Cardiac muscle cell (in vitro differentiated cells and primary cell): ENCODE data around the gene RBM47. TPM values are rescaled to one million over a fixed set of nuclear protein-coding genes. Genes with fewer than 3 reads are reported as not detected.
"Not testable (repeated sequence)": the region's sequence is repeated elsewhere in the genome, so short reads cannot be mapped to it uniquely, and the experiment has no call there.

Source experiments
- DNase-seq, 2 donors: peaks; one replicate each; pipeline versions ENCODE4 v3.0.0 to v3.0.0-alpha.2; 2010 to 2017; ENCODE audit warnings: low read depth in 1 of 2, low spot score in 1 of 2
- H3K27ac ChIP-seq: fragments of 200-600 bp; sonication (generic); 2 replicates; pipeline ENCODE4 v1.5.1; 2016
- H3K27me3 ChIP-seq: fragments of 200-600 bp; sonication (generic); 2 replicates; pipeline ENCODE4 v1.6.0; 2016; ENCODE audit warnings: control low read depth
- H3K36me3 ChIP-seq: fragments of 200-600 bp; sonication (generic); 2 replicates; pipeline ENCODE4 v1.5.1; 2016; ENCODE audit warnings: control low read depth
- H3K4me1 ChIP-seq: fragments of 200-600 bp; sonication (generic); 2 replicates; pipeline ENCODE4 v1.8.1; 2017; ENCODE audit warnings: low read depth, mild to moderate bottlenecking, mixed run types
- H3K4me3 ChIP-seq: fragments of 200-600 bp; sonication (generic); 2 replicates; pipeline ENCODE4 v1.5.1; 2016; ENCODE audit warnings: mild to moderate bottlenecking
- H3K9me3 ChIP-seq: fragments of 200-600 bp; sonication (generic); 2 replicates; pipeline ENCODE4 v1.5.1; 2017; ENCODE audit warnings: low read depth, mild to moderate bottlenecking, control low read depth
- polyA plus RNA-seq: library from polyadenylated mRNA; unstranded; fragments of >200 nt; fragmentation: Nextera tagmentation; extraction: Ambion mirVana; gene quantifications from 2 replicates; pipeline ENCODE4 v1.2.1, GENCODE V29; 2016
- total RNA-seq: library from RNA; depleted of rRNA; stranded (reverse); fragments of >200 nt; gene quantifications from 2 replicates; pipeline ENCODE4 v1.2.3, GENCODE V29; 2016
- TF ChIP-seq, protein P1 (sequence below): IDR thresholded peaks from 2 replicates; pipeline ENCODE4 v1.5.1; 2012; ENCODE audit warnings: low read depth, mild to moderate bottlenecking, low read length

Gene RBM47
- total and polyA plus RNA-seq, 2 experiments from 2014 or later = 1.1 to 1.4 TPM

DNA sequence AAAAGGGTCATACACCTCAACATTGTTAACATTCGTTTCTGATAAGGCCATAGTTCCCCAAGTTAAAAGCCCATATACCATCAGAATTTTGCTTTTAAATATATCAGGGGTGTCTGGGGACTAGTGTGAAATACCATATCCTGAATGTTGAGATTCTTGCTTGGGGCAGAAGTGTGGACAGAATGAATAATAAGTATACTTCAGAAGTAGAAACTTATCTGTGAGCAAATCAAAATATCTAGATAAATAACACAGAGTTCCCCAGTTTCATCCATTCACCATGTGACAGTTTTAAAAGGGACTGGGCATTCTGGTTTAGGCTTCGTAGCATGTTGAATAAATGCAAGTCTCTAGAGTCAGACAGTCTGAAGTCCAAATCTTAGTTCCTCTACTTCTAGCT is 184.0 kb downstream of the RBM47 start:
- Histone ChIP-seq H3K4me3 (no peak overlapping the region), H3K27me3 (no peaks in the 10 kb centered on the region), H3K27ac (no peak overlapping the region)

DNA sequence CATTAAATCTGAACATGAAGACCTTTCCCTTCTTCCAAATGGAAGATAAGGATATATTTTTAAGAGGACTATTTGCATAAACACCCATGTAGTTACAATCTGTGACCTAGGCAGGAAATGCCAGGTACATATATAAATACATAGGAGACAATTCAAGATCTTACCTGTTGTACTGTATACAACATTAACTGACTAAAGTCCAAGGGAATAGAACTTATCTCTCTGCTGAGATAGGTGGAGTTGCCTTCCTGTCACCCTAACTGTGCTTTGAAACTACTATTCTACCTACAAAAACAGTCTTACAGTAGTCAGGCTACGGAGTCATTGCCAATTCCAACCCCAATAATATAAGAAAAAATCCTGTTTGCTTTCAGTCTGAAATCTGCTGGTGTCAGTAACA is 188.2 kb downstream of the RBM47 start:
- Histone ChIP-seq H3K36me3 (no peaks in the 10 kb centered on the region), H3K4me3 (no peak overlapping the region), H3K27me3 (no peaks in the 10 kb centered on the region), H3K27ac (no peak overlapping the region), H3K4me1 (no peaks in the 10 kb centered on the region), H3K9me3 (no peaks in the 10 kb centered on the region)
- TF ChIP-seq, protein P1, sequence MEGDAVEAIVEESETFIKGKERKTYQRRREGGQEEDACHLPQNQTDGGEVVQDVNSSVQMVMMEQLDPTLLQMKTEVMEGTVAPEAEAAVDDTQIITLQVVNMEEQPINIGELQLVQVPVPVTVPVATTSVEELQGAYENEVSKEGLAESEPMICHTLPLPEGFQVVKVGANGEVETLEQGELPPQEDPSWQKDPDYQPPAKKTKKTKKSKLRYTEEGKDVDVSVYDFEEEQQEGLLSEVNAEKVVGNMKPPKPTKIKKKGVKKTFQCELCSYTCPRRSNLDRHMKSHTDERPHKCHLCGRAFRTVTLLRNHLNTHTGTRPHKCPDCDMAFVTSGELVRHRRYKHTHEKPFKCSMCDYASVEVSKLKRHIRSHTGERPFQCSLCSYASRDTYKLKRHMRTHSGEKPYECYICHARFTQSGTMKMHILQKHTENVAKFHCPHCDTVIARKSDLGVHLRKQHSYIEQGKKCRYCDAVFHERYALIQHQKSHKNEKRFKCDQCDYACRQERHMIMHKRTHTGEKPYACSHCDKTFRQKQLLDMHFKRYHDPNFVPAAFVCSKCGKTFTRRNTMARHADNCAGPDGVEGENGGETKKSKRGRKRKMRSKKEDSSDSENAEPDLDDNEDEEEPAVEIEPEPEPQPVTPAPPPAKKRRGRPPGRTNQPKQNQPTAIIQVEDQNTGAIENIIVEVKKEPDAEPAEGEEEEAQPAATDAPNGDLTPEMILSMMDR = no peak
- no peak for DNase-seq

More for the DNA sequence above, 184.0 kb downstream of the RBM47 start:
- H3K36me3 ChIP-seq = no peaks in the 10 kb centered on the region
- H3K9me3 ChIP-seq = no peaks in the 10 kb centered on the region
- no peaks in the 10 kb centered on the region for H3K4me1 ChIP-seq
- no peak for DNase-seq
- TF ChIP-seq, protein P1 = no peak

DNA sequence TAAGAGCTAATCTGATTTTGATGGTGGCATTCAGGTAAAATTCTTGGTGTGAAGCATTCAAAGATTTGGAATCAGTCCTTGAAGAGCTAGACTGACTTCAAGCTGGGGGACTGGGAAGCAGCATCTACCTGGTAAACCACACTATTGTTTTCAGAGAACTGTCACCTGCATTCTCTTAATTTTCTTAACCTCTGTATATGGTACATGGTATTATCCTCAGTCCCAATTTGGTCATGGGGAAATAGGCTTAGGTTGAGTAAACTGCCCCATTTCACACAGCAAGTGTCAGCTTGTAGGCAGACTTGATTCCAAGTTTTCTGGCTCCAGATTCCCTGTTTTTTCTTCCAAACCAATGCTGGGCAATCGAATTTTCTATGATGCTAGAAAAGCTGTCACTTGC is 190.1 kb downstream of the RBM47 start:
- Histone ChIP-seq H3K36me3 (no peaks in the 10 kb centered on the region), H3K27ac (no peak overlapping the region)
- no peak for DNase-seq

DNA sequence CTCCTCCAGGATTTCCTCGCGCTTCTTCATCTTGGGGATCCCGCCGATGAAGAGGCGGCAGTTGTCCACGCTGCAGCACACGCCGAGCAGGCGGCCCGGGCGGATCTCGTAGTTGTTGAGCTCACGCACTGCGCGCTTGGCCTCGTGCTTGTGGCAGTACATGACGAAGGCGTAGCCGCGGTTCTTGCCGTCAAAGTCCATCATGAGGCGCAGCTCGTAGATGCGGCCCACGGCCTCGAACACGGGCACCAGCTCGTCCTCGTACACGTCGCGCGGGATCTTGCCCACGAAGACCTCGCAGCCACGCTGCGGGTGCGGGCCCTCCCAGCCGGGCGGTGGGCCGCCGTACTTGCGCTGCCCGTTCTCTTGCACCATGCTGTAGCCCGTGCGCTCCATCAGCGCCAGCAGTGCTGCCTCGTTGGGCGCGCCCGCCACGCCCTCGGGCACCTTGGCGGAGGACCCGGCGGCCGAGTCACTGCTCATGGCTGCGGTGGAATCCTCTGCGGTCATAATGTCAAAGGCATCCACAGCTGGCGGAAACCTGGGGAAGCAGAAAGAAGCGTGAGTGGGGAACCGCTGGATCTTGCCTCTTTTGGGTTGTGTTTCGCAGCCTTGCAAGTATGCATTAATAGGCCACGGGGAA is 191.2 kb downstream of the RBM47 start:
- no peak overlapping the region for H3K4me3 ChIP-seq
- H3K27me3 ChIP-seq = no peaks in the 10 kb centered on the region
- H3K36me3 ChIP-seq = no peaks in the 10 kb centered on the region
- no peaks in the 10 kb centered on the region for H3K4me1 ChIP-seq
- H3K27ac ChIP-seq = no peak overlapping the region
- no peaks in the 10 kb centered on the region for H3K9me3 ChIP-seq
- TF ChIP-seq, protein P1 = no peak
- no peak for DNase-seq

More for the DNA sequence above, 190.1 kb downstream of the RBM47 start:
- TF ChIP-seq, protein P1 = no peak
- Histone ChIP-seq H3K4me3 (no peak overlapping the region), H3K9me3 (no peaks in the 10 kb centered on the region), H3K4me1 (no peaks in the 10 kb centered on the region), H3K27me3 (no peaks in the 10 kb centered on the region)

DNA sequence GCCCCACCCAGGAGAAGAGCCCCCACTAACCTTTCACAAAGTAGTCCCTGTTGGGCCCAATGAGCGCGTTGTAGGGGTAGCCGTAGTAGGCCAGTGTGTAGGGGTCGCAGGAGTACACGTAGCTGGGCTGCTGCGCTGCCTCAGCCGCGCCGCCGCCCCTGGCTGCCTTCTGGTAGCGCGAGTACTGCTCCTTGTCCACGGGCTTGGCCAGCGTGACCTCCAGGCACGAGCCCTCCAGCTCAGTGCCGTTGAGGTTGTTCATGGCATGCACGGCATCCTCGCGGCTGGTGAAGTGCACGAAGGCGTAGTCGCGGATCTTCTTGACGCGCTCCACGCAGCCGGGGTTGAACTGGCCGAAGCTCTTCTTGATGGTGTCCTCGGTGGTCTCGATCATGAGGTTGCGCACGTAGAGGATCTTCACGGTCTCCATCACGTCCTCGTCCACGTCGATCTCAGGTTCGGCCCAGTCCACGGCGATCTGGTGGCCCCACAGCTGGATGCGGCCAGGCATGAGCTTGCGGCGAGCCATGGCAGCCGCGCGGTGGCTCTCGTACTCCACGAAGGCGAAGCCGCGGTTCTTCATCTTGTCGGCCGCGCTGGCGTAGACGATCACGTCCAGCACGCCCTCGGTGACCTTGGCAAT is 191.8 kb downstream of the RBM47 start:
- H3K4me1 ChIP-seq = no peaks in the 10 kb centered on the region
- no peaks in the 10 kb centered on the region for H3K9me3 ChIP-seq
- DNase-seq = no peak
- no peak overlapping the region for H3K27ac ChIP-seq
- TF ChIP-seq, protein P1 = no peak
- H3K36me3 ChIP-seq = no peaks in the 10 kb centered on the region
- H3K27me3 ChIP-seq = no peaks in the 10 kb centered on the region
- no peak overlapping the region for H3K4me3 ChIP-seq

DNA sequence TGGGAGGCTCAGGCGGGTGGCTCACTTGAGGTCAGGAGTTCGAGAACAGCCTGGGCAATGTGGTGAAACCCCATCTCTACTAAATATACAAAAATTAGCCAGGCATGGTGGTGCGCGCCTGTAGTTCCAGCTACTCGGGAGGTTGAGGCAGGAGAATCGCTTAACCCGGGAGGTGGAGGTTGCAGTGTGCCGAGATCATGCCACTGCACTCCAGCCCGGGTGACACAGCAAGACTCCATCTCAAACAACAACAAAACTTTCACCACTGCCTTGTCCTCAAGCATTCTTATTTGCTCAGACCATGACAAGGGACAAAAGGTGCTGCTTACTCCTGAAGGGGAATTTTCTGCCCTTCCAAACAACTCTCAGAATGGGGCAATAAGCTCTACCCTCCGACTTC is 194.4 kb downstream of the RBM47 start:
- H3K4me1 ChIP-seq, H3K27me3 ChIP-seq, H3K27ac ChIP-seq, H3K4me3 ChIP-seq, H3K9me3 ChIP-seq, DNase-seq, H3K36me3 ChIP-seq: not testable (repeated sequence)
